H1 (cell line): ENCODE results near the gene GALNT17.

Experiments used
- CEBPB ChIP-seq: IDR thresholded peaks from 2 replicates; pipeline ENCODE4 v1.6.1; 2012; ENCODE audit warnings: low read depth, low read length
- CHD1 ChIP-seq: IDR thresholded peaks from 2 replicates; pipeline ENCODE4 v1.6.1; 2012; ENCODE audit warnings: low read depth, low read length, improper control_type of control experiment
- EZH2 ChIP-seq: fragments of 200-600 bp; sonication (generic); IDR thresholded peaks from 2 replicates; pipeline ENCODE4 v1.7.1; 2012; ENCODE audit warnings: low read depth, mild to moderate bottlenecking, moderate library complexity, low read length, inconsistent platforms; ENCODE audit not compliant: severe bottlenecking
- MAFK ChIP-seq: IDR thresholded peaks from 2 replicates; pipeline ENCODE4 v1.6.1; 2012; ENCODE audit warnings: low read depth, mild to moderate bottlenecking, improper control_type of control experiment, low read length
- NANOG ChIP-seq: IDR thresholded peaks from 2 replicates; pipeline ENCODE4 v1.6.1; 2011; ENCODE audit warnings: low read length, low read depth, mild to moderate bottlenecking, inconsistent platforms; ENCODE audit not compliant: insufficient read depth, poor library complexity, severe bottlenecking
- POLR2A ChIP-seq, 2 experiments: IDR thresholded peaks; 1 replicate in 1 of 2; 2 replicates in 1 of 2; pipeline ENCODE4 v1.6.1; 2011; ENCODE audit warnings: low read depth in 2 of 2, low read length in 2 of 2, mild to moderate bottlenecking in 2 of 2; ENCODE audit errors: control extremely low read depth in 1 of 2
- POLR2AphosphoS5 ChIP-seq: IDR thresholded peaks from 2 replicates; pipeline ENCODE4 v1.6.1; 2011; ENCODE audit warnings: low read depth, low read length
- RFX5 ChIP-seq: IDR thresholded peaks from 2 replicates; pipeline ENCODE4 v1.6.1; 2011; ENCODE audit warnings: low read depth, low read length, improper control_type of control experiment, borderline replicate concordance
- SIRT6 ChIP-seq: IDR thresholded peaks from one replicate; pipeline ENCODE4 v1.7.1; 2012; ENCODE audit warnings: low read length, inconsistent platforms
- SIX5 ChIP-seq: IDR thresholded peaks from 2 replicates; pipeline ENCODE4 v1.6.1; 2011; ENCODE audit warnings: mild to moderate bottlenecking, low read depth, low read length
- SRF ChIP-seq: IDR thresholded peaks from 2 replicates; pipeline ENCODE4 v1.6.1; 2011; ENCODE audit warnings: mild to moderate bottlenecking, low read depth, low read length, moderate library complexity
- TCF12 ChIP-seq: IDR thresholded peaks from 2 replicates; pipeline ENCODE4 v1.6.1; 2011; ENCODE audit warnings: low read depth, mild to moderate bottlenecking, low read length
- TF ChIP-seq, protein P1 (sequence below), 3 experiments: IDR thresholded peaks; 1 replicate in 2 of 3; 2 replicates in 1 of 3; pipeline versions ENCODE4 v1.5.1 to v1.6.1; 2011; ENCODE audit warnings: low read length in 3 of 3, mild to moderate bottlenecking in 3 of 3, inconsistent platforms in 2 of 3, low read depth in 1 of 3, moderate library complexity in 1 of 3; ENCODE audit not compliant: insufficient read depth in 1 of 3; ENCODE audit errors: control extremely low read depth in 1 of 3
- TF ChIP-seq, protein P2 (sequence below): IDR thresholded peaks from 2 replicates; pipeline ENCODE4 v1.6.1; 2011; ENCODE audit warnings: low read length, improper control_type of control experiment

DNA sequence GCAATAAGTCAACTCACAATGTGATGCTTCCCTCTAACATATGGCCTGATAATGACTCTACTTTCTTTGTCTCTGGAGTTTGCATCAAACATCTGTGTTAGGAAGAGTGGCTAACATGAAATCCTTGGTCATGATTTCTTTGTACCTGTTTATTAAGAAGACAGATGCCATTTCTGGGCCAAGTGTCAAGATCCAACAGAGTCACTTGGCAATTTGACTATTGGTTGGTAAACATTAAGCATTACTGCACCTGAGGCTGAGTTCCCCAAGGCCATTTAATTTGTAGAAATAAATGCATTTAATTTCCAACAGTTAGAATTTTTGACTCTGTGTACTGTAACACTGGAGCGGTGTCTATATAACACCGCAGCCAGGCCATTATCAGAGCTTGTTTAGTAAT lies 403.7 kb downstream of the GALNT17 start:
- TF ChIP-seq, protein P1, sequence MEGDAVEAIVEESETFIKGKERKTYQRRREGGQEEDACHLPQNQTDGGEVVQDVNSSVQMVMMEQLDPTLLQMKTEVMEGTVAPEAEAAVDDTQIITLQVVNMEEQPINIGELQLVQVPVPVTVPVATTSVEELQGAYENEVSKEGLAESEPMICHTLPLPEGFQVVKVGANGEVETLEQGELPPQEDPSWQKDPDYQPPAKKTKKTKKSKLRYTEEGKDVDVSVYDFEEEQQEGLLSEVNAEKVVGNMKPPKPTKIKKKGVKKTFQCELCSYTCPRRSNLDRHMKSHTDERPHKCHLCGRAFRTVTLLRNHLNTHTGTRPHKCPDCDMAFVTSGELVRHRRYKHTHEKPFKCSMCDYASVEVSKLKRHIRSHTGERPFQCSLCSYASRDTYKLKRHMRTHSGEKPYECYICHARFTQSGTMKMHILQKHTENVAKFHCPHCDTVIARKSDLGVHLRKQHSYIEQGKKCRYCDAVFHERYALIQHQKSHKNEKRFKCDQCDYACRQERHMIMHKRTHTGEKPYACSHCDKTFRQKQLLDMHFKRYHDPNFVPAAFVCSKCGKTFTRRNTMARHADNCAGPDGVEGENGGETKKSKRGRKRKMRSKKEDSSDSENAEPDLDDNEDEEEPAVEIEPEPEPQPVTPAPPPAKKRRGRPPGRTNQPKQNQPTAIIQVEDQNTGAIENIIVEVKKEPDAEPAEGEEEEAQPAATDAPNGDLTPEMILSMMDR (IDR thresholded peaks at IDR 0.05; ENCODE audit: control extremely low read depth in 1 of 3, insufficient read depth in 1 of 3, low read depth in 1 of 3, low read length in 3 of 3) = no peak
- TF ChIP-seq POLR2AphosphoS5 = no peak
- TF ChIP-seq SIX5 = no peak
- no peak for TF ChIP-seq CHD1
- TF ChIP-seq, protein P2, sequence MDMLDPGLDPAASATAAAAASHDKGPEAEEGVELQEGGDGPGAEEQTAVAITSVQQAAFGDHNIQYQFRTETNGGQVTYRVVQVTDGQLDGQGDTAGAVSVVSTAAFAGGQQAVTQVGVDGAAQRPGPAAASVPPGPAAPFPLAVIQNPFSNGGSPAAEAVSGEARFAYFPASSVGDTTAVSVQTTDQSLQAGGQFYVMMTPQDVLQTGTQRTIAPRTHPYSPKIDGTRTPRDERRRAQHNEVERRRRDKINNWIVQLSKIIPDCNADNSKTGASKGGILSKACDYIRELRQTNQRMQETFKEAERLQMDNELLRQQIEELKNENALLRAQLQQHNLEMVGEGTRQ = no peak
- no peak for TF ChIP-seq EZH2
- TF ChIP-seq SRF = no peak
- no peak for TF ChIP-seq POLR2A (IDR thresholded peaks at IDR 0.05; ENCODE audit: control extremely low read depth in 1 of 2, low read depth in 2 of 2, low read length in 2 of 2)
- TF ChIP-seq TCF12 = no peak
- TF ChIP-seq MAFK = no peak
- TF ChIP-seq SIRT6 = no peak
- TF ChIP-seq NANOG = no peak
- TF ChIP-seq CEBPB = no peak
- no peak for TF ChIP-seq RFX5
